Esophagus muscularis mucosa (tissue), 4 donors: ENCODE results near the gene AKAP13. TPM values are rescaled to one million over a fixed set of nuclear protein-coding genes. Genes with fewer than 3 reads are reported as not detected.

Source experiments
- DNase-seq: peaks from one replicate; pipeline ENCODE4 v3.0.0-alpha.2; 2017; ENCODE audit errors: extremely low spot score
- H3K27ac ChIP-seq, 4 donors: fragments of 200-600 bp; sonication (generic); replicated peaks in 1 of 4; 1 replicate in 3 of 4; 2 replicates in 1 of 4; pipeline ENCODE4 v1.5.1; 2016 to 2019; ENCODE audit warnings: mild to moderate bottlenecking in 1 of 4
- H3K27me3 ChIP-seq, 4 donors: fragments of 200-600 bp; sonication (generic); one replicate each; pipeline versions ENCODE4 v1.5.1 to v1.6.0; 2016 to 2019
- H3K36me3 ChIP-seq, 4 donors: fragments of 200-600 bp; sonication (generic); one replicate each; pipeline ENCODE4 v1.5.1; 2016 to 2019
- H3K4me1 ChIP-seq, 4 donors: fragments of 200-600 bp; sonication (generic); one replicate each; pipeline ENCODE4 v1.5.1; 2016 to 2019
- H3K4me3 ChIP-seq, 4 donors: fragments of 200-600 bp; sonication (generic); 1 replicate in 2 of 4; 2 replicates in 2 of 4; pipeline ENCODE4 v1.5.1; 2016 to 2019; ENCODE audit warnings: mild to moderate bottlenecking in 4 of 4, moderate library complexity in 1 of 4
- H3K9me3 ChIP-seq, 4 donors: fragments of 200-600 bp; sonication (generic); 1 replicate in 3 of 4; 2 replicates in 1 of 4; pipeline ENCODE4 v1.5.1; 2016 to 2019
- CTCF ChIP-seq, 3 experiments: fragments of 200-600 bp in 2 of 3; fragments of 450-650 bp in 1 of 3; sonication (generic) in 2 of 3; IDR thresholded peaks; one replicate each; pipeline ENCODE4 v1.5.1; 2017 to 2019; ENCODE audit warnings: antibody characterized with exemption in 3 of 3, mild to moderate bottlenecking in 2 of 3, moderate library complexity in 1 of 3
- EP300 ChIP-seq: sonication (generic); formaldehyde crosslinking; IDR thresholded peaks from one replicate; pipeline ENCODE4 v1.6.1; 2017; ENCODE audit warnings: antibody characterized with exemption
- POLR2A ChIP-seq: fragments of 450-650 bp; IDR thresholded peaks from one replicate; pipeline ENCODE4 v1.6.1; 2017; ENCODE audit warnings: antibody characterized with exemption, moderate library complexity, mild to moderate bottlenecking, low read depth
- POLR2AphosphoS5 ChIP-seq, 2 donors: sonication (generic); formaldehyde crosslinking; IDR thresholded peaks; one replicate each; pipeline ENCODE4 v1.6.1; 2017; ENCODE audit warnings: antibody characterized with exemption in 2 of 2
- WGBS: methylation state at CpG from one replicate; pipeline ENCODE4 v1.1.5; 2018; 5-methylcytosine and 5-hydroxymethylcytosine counted together
- intact Hi-C: fragments of 100-400 bp; cut with DNase I; formaldehyde crosslinking; loops from one replicate; pipeline ENCODE4 v1.15.1; 2023
- total RNA-seq, 4 donors: library from RNA; depleted of rRNA; stranded (reverse); fragments of >200 nt; gene quantifications; one replicate each; pipeline versions ENCODE4 v1.1.0 to v1.2.1, GENCODE V29; 2016

AKAP13 gene
- total RNA-seq, 4 donors from 2014 or later = 232 to 323 (median 284) TPM

- TF ChIP-seq POLR2A (no peak), CTCF (IDR thresholded peaks at IDR 0.05) (no peak), EP300 (no peak), POLR2AphosphoS5 (IDR thresholded peaks at IDR 0.05) (no peak)
- Histone ChIP-seq H3K9me3 (no peaks in the 10 kb centered on the region), H3K4me1 (peaks cover 28 to 48% (median 35%) of the 10 kb centered on the region in 4 donors), H3K27ac (peak overlapping the region in 3 of 4 donors; percentile 5 to 40 (median 22)), H3K36me3 (no peaks in the 10 kb centered on the region), H3K4me3 (no peak overlapping the region), H3K27me3 (no peaks in the 10 kb centered on the region)
- no peak for DNase-seq
- intact Hi-C loops = no loop called here
- WGBS = 98% methylated on average over 6 of the region's 6 CpGs
Observed at GRCh38 chr15:85562824-85563223, 182.4 kb downstream of the AKAP13 start.

- WGBS = 73% methylated on average over 3 of the region's 3 CpGs
- intact Hi-C loops = no loop called here
- no peak overlapping the region for H3K4me3 ChIP-seq
- no peaks in the 10 kb centered on the region for H3K9me3 ChIP-seq
- H3K4me1 ChIP-seq = peaks cover 34 to 48% (median 40%) of the 10 kb centered on the region in 4 donors
- DNase-seq = no peak
- no peaks in the 10 kb centered on the region for H3K36me3 ChIP-seq
- TF ChIP-seq CTCF (IDR thresholded peaks at IDR 0.05) = no peak
- peak in 1 of 2 donors; percentile 20 for TF ChIP-seq POLR2AphosphoS5 (IDR thresholded peaks at IDR 0.05)
- TF ChIP-seq POLR2A = no peak
- no peaks in the 10 kb centered on the region for H3K27me3 ChIP-seq
- H3K27ac ChIP-seq = peak overlapping the region; percentile 5 to 40 (median 17)
Observed at GRCh38 chr15:85563328-85563727, 182.9 kb downstream of the AKAP13 start.

DNA sequence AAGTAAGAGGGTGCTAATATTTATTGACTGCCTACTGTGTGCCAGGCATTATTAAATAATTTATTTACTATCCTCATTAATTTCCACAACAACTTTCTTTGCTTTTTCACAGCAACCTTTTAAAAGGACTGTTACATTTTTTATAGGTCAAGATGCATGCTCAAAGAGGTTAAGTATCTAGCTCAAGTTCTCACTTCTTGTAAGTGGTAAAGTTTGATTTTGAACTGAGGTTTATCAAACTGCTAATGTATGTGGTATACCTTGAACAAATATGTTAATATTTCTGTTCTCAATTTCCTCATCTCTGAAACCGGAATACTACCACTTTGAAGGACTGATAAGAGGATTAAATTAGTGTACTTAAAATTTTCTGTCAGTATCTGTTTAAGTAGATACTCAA lies 183.3 kb downstream of the AKAP13 start:
- no peaks in the 10 kb centered on the region for H3K9me3 ChIP-seq
- 90% methylated on average over 1 of the region's 1 CpG for WGBS
- TF ChIP-seq POLR2AphosphoS5 (IDR thresholded peaks at IDR 0.05) = no peak
- no peak for TF ChIP-seq EP300
- TF ChIP-seq POLR2A = no peak
- TF ChIP-seq CTCF (IDR thresholded peaks at IDR 0.05) = no peak

GRCh38 chr15:85564686-85565085 lies 184.3 kb downstream of the AKAP13 start:
- no peak overlapping the region for H3K27ac ChIP-seq
- intact Hi-C loops = no loop called here

More for the DNA sequence above, 183.3 kb downstream of the AKAP13 start:
- Histone ChIP-seq H3K27me3 (no peaks in the 10 kb centered on the region), H3K27ac (peak overlapping the region; percentile 5 to 40 (median 12)), H3K4me1 (peaks cover 38 to 48% (median 42%) of the 10 kb centered on the region in 4 donors), H3K4me3 (no peak overlapping the region), H3K36me3 (no peaks in the 10 kb centered on the region)
- intact Hi-C loops = no loop called here
- DNase-seq = no peak

More at GRCh38 chr15:85564686-85565085, 184.3 kb downstream of the AKAP13 start:
- Histone ChIP-seq H3K27me3 (no peaks in the 10 kb centered on the region), H3K4me3 (no peak overlapping the region), H3K36me3 (no peaks in the 10 kb centered on the region), H3K9me3 (no peaks in the 10 kb centered on the region), H3K4me1 (peaks cover 39 to 49% (median 41%) of the 10 kb centered on the region in 4 donors)
- WGBS = 45% methylated on average over 2 of the region's 2 CpGs
- no peak for DNase-seq
- TF ChIP-seq CTCF (IDR thresholded peaks at IDR 0.05) = no peak
